Pancreas (tissue), 10 donors: ENCODE data around the gene GLRX2. TPM values are rescaled to one million over a fixed set of nuclear protein-coding genes. Genes with fewer than 3 reads are reported as not detected.
"Not testable (repeated sequence)": the region's sequence is repeated elsewhere in the genome, so short reads cannot be mapped to it uniquely, and the experiment has no call there.

Experiments
- ATAC-seq, 4 donors: fragments of 200-7000 bp; cut with Tn5 transposase; one replicate each; pipeline versions ENCODE4 v1.8.0 to v1.9.1; 2020; ENCODE audit warnings: mild to moderate bottlenecking in 4 of 4, moderate library complexity in 4 of 4
- DNase-seq, 6 donors: peaks; one replicate each; pipeline ENCODE4 v3.0.0-alpha.2; 2020
- FAIRE-seq: peaks from 2 replicates; lab custom pipeline; 2012; peaks lifted over from hg19 to GRCh38; lab: Jason Lieb, UNC
- H3K27ac ChIP-seq, 4 donors: fragments of 200-600 bp; sonication (generic); 1 replicate in 3 of 4; 2 replicates in 1 of 4; pipeline versions ENCODE4 v1.5.0 to v1.8.0; 2020
- H3K27me3 ChIP-seq, 4 donors: fragments of 200-600 bp; one replicate each; pipeline ENCODE4 v1.8.0; 2021
- H3K36me3 ChIP-seq, 3 donors: fragments of 200-600 bp; sonication (generic) in 1 of 3; one replicate each; pipeline versions ENCODE4 v1.5.0 to v1.8.0; 2020 to 2021
- H3K4me1 ChIP-seq, 3 donors: fragments of 200-600 bp; one replicate each; pipeline ENCODE4 v1.8.0; 2021
- H3K4me3 ChIP-seq, 4 donors: fragments of 200-600 bp; sonication (generic) in 2 of 4; one replicate each; pipeline versions ENCODE4 v1.5.0 to v1.8.0; 2020 to 2021
- H3K9me3 ChIP-seq, 4 donors: fragments of 200-600 bp; one replicate each; pipeline ENCODE4 v1.8.0; 2021
- CTCF ChIP-seq, 4 donors: fragments of 200-600 bp; sonication (generic) in 3 of 4; IDR thresholded peaks; one replicate each; pipeline versions ENCODE4 v1.5.0 to v1.8.0; 2021; ENCODE audit warnings: antibody characterized with exemption in 4 of 4
- WGBS, 2 donors: extraction: QIAGEN DNeasy Blood & Tissue Kit; methylation state at CpG; one replicate each; pipeline ENCODE4 v1.1.7; 2013; 5-methylcytosine and 5-hydroxymethylcytosine counted together
- intact Hi-C, 3 donors: fragments of 100-400 bp; cut with DNase I; formaldehyde crosslinking; loops; one replicate each; pipeline versions ENCODE4 v1.11.1 to v1.14.2; 2022
- polyA plus RNA-seq, 2 donors: library from polyadenylated mRNA; stranded (reverse); fragments of 200-250 nt; gene quantifications; one replicate each; pipeline ENCODE4 v1.2.3, GENCODE V29; 2013
- total RNA-seq, 6 donors: library from RNA; stranded (reverse); fragmentation: NEBNext Ultra II Directional in 4 of 6; extraction: Animal tissue kit (Norgen Biotek cat#: 25700) in 4 of 6; gene quantifications; one replicate each; pipeline versions ENCODE4 v1.2.1 to v1.2.4, GENCODE V29; 2021 to 2023
- donor health status: healthy with polysubstance abuse.
- donor health status: DM: no; HTN: no; CAD: no; lungs with moderate emphysema.
- donor health status: DM: no; HTN: no; CAD: no.
- donor health status: control.
- donor health status: control.
- donor health status: Bipolar disorder and iron deficiency.
- donor health status: DM: yes; HTN: yes; CAD: no.
- donor health status: DM: no; HTN: no; CAD: no.
- donor health status: DM: no; HTN: no; CAD: no.
- donor health status: DM: yes; HTN: yes; CAD: no.

The GLRX2 gene
- total and polyA plus RNA-seq, 8 donors, result 4.1 to 12.9 (median 6.3) TPM

- Histone ChIP-seq H3K4me1 (peaks cover 2 to 5% (median 4%) of the 10 kb centered on the region in 3 donors), H3K9me3 (no peaks in the 10 kb centered on the region), H3K27me3 (no peaks in the 10 kb centered on the region), H3K36me3 (no peaks in the 10 kb centered on the region), H3K4me3 (no peak overlapping the region), H3K27ac (no peak overlapping the region)
- intact Hi-C loops, result no loop called here
- no peak for FAIRE-seq
- WGBS, 2 donors, result 69 to 77% methylated on average over 3 of the region's 3 CpGs
- no peak for TF ChIP-seq CTCF (IDR thresholded peaks at IDR 0.05)
- no peak for ATAC-seq
- DNase-seq, result no peak
Measured at GRCh38 chr1:193118194-193118593, 13.0 kb upstream of the GLRX2 start.

DNA sequence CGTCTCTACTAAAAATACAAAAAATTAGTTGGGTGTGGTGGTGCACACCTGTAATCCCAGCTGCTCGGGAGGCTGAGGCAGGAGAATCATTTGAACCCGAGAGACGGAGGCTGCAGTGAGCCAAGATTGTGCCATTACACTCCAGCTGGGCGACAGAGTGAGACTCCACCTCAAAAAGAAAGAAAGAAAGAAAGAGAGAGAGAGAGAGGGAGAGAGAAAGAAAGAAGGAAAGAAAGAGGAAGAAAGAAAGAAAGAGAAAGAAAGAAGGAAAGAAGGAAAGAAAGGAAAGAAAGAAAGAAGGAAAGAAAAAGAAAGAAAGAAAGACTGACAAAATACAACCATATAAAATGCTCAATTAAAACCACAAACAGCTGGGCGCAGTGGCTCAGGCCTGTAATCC lies 12.0 kb upstream of the GLRX2 start:
- H3K36me3 ChIP-seq, H3K27ac ChIP-seq, FAIRE-seq, ATAC-seq, H3K27me3 ChIP-seq, H3K4me3 ChIP-seq, DNase-seq, intact Hi-C loops, H3K4me1 ChIP-seq, H3K9me3 ChIP-seq: not testable (repeated sequence)
- 85 to 94% methylated on average over 6 of the region's 6 CpGs for WGBS, 2 donors

DNA sequence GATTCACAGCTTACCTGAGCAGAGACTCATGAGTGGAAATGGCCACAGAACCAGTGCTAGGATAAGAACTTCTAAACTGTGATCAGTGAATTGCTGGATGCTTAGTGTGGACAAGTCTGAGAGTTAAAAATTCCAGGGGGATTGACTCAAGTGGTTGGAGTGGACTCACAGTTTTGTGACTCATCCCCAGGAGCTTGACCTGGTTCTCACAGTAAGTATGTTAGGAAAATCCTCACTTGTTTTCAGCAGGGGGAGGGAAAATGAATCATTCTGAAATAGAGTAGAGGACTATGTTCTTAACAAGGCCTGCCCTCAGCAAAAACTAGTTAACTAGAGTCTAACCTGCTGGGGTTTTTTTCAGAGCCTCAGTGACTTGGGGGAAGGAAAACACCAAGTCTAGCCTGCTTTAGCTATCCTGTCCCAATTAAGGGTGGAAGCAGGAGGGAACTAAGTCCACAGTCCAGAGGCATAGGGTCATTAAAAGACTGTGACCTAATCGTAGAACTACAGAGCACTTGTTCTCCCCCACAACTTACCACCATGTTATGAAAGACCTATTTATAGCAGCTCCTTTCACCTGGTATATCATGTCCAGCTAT lies 10.5 kb upstream of the GLRX2 start:
- ATAC-seq (peak in 2 of 4 donors; percentile 65 to 66), DNase-seq (no peak), FAIRE-seq (no peak)
- 48 to 84% methylated on average over 1 of the region's 1 CpG for WGBS, 2 donors
- Histone ChIP-seq H3K9me3 (no peaks in the 10 kb centered on the region), H3K36me3 (no peaks in the 10 kb centered on the region), H3K27me3 (no peaks in the 10 kb centered on the region), H3K4me1 (no peaks in the 10 kb centered on the region), H3K27ac (no peak overlapping the region), H3K4me3 (no peak overlapping the region)
- TF ChIP-seq CTCF (IDR thresholded peaks at IDR 0.05), result no peak
- intact Hi-C loops, result no loop called here

DNA sequence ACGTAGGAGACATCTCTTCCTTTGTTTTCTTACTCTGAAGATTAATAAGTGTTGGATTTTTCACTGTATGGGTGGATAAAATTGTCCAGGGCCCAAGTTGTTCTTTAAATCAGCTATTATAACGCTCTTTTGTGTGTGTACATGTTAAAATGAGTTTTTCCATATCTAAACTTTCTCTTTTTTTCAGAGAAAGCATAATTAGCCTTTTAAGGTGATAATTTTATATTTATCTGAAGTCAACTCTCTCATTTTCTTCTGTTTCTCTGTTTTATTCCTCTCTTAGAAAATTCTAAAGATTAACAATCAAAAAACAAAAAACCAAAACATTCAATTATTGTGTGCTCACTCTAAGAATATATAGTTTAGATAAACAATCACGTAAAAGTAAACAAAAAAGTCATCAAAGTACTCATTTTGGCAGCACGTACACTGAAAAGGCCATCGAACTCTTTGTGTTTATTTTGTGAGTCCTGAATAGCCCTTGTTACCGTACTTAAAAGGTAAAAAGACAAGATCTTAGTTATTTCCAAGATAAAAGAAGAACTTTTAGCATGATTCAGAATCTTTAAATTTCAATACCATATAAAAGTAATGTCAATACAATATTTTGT lies 9.4 kb upstream of the GLRX2 start:
- ATAC-seq (no peak), DNase-seq (no peak), FAIRE-seq (no peak)
- WGBS, 2 donors, result 60% methylated on average over 6 of the region's 6 CpGs
- no peaks in the 10 kb centered on the region for H3K4me1 ChIP-seq
- TF ChIP-seq CTCF (IDR thresholded peaks at IDR 0.05), result no peak
- intact Hi-C loops, result no loop called here
- no peak overlapping the region for H3K27ac ChIP-seq
- H3K4me3 ChIP-seq, result no peak overlapping the region
- no peaks in the 10 kb centered on the region for H3K36me3 ChIP-seq
- no peaks in the 10 kb centered on the region for H3K27me3 ChIP-seq
- H3K9me3 ChIP-seq, result no peaks in the 10 kb centered on the region

DNA sequence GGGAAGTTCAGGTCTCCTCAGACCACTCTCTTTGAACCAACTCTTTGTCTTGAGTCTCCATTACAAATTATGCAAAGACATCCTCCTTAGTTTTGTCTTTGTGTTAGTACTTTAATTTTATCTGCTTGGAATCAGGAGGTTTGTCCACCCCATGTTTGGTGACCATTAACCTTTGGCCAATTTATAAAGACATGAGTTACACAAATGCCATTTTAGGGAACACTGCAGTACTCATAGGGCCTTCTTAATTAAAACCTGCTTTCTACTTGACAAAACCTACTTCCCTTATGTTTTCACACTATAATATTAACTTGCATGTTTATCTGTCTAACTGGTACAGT lies 8.7 kb upstream of the GLRX2 start:
- H3K27ac ChIP-seq, result no peak overlapping the region
- H3K36me3 ChIP-seq, result no peaks in the 10 kb centered on the region
- no peak overlapping the region for H3K4me3 ChIP-seq
- intact Hi-C loops, result no loop called here
- ATAC-seq (no peak), DNase-seq (no peak), FAIRE-seq (no peak)
- H3K27me3 ChIP-seq, result no peaks in the 10 kb centered on the region
- H3K4me1 ChIP-seq, result no peaks in the 10 kb centered on the region
- no peaks in the 10 kb centered on the region for H3K9me3 ChIP-seq
- TF ChIP-seq CTCF (IDR thresholded peaks at IDR 0.05), result no peak
